ENCODE measurements around the gene GREB1.

DNA sequence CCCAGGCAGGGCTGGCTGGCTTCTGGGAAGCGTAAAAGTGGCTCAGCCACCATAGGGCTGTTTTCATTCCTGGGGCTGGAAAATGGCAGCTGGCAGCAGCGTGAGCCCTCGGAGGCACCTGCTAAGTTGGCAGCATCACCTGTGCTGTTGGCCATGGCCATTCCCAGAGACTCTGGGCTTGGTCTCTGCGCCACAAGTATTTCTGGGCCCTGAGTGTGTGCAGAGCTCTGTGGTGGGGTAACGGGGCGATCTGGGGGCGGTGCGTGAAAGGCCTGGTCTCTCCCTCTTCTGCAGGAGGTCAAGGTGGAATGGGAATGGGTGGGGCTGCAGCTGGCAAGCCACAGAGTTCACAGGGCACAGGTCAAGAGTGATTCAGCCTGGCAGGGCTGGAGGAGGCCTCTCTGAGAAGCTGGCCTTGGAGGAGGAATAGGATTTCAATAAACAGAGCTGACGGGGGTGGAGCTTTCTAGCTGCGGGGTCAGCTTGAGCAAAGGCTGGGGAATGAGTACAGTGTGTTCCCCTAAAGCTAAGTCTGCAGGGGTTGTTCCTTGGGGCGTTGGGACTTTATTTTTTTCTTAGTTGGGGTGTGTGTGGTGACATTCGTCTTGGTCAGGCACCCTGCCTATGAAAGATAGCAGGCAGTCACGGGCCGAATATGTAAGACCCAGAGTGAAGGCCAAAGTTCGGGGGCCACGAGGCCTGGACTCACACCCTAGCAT is 146.5 kb downstream of the GREB1 start:
- TF ChIP-seq, protein P1, sequence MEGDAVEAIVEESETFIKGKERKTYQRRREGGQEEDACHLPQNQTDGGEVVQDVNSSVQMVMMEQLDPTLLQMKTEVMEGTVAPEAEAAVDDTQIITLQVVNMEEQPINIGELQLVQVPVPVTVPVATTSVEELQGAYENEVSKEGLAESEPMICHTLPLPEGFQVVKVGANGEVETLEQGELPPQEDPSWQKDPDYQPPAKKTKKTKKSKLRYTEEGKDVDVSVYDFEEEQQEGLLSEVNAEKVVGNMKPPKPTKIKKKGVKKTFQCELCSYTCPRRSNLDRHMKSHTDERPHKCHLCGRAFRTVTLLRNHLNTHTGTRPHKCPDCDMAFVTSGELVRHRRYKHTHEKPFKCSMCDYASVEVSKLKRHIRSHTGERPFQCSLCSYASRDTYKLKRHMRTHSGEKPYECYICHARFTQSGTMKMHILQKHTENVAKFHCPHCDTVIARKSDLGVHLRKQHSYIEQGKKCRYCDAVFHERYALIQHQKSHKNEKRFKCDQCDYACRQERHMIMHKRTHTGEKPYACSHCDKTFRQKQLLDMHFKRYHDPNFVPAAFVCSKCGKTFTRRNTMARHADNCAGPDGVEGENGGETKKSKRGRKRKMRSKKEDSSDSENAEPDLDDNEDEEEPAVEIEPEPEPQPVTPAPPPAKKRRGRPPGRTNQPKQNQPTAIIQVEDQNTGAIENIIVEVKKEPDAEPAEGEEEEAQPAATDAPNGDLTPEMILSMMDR (conservative IDR thresholded peaks at IDR 0.05; ENCODE audit: low read depth, low read length) = no peak
- TF ChIP-seq EZH2 (IDR thresholded peaks at IDR 0.05; ENCODE audit: low read length, unreplicated experiment) (no peak), EZH2phosphoT487 (IDR thresholded peaks at IDR 0.05; ENCODE audit: borderline replicate concordance, low read length) (no peak)
